Activated CD4-positive, alpha-beta T cell treated with anti-CD3 and anti-CD28 coated beads, Interleukin-2, amount 10 ng/mL, durations not matched to agents 7 days and 5 days (primary cell): ENCODE results near the gene FLOT2. TPM values are rescaled to one million over a fixed set of nuclear protein-coding genes. Genes with fewer than 3 reads are reported as not detected.

Experiments used
- CTCF ChIA-PET: fragments of 350-600 bp; sonication (Branson Sonifier 250); formaldehyde crosslinking; loops from one replicate; lab custom pipeline; 2021; ENCODE audit warnings: antibody characterized with exemption; lab: Charles Lee
- POLR2A ChIA-PET: fragments of 350-600 bp; sonication (Branson Sonifier 250); formaldehyde crosslinking; loops from one replicate; lab custom pipeline; 2021; ENCODE audit warnings: antibody characterized with exemption; lab: Charles Lee
- DNase-seq: peaks from one replicate; pipeline ENCODE4 v3.0.0-alpha.2; 2020
- H3K27ac Mint-ChIP-seq: one replicate; pipeline ENCODE4 v1.8.0; 2021; ENCODE audit warnings: mild to moderate bottlenecking, moderate library complexity, mixed read lengths
- H3K27me3 Mint-ChIP-seq: one replicate; pipeline ENCODE4 v1.8.0; 2021; ENCODE audit warnings: mixed read lengths
- H3K36me3 Mint-ChIP-seq: one replicate; pipeline ENCODE4 v1.8.0; 2021; ENCODE audit warnings: low read depth, mixed read lengths
- H3K4me1 Mint-ChIP-seq: one replicate; pipeline ENCODE4 v1.8.0; 2021; ENCODE audit warnings: mixed read lengths
- H3K4me3 Mint-ChIP-seq: one replicate; pipeline ENCODE4 v1.8.0; 2021; ENCODE audit warnings: mild to moderate bottlenecking, moderate library complexity, mixed read lengths
- H3K9me3 Mint-ChIP-seq: one replicate; pipeline ENCODE4 v1.8.0; 2021; ENCODE audit warnings: mixed read lengths
- total RNA-seq, 2 experiments: library from RNA; stranded (reverse); gene quantifications; one replicate each; pipeline ENCODE4 v1.2.3, GENCODE V29; 2021

Gene FLOT2
- 100 to 1,000 TPM; 200 to 212 TPM for total RNA-seq

DNA sequence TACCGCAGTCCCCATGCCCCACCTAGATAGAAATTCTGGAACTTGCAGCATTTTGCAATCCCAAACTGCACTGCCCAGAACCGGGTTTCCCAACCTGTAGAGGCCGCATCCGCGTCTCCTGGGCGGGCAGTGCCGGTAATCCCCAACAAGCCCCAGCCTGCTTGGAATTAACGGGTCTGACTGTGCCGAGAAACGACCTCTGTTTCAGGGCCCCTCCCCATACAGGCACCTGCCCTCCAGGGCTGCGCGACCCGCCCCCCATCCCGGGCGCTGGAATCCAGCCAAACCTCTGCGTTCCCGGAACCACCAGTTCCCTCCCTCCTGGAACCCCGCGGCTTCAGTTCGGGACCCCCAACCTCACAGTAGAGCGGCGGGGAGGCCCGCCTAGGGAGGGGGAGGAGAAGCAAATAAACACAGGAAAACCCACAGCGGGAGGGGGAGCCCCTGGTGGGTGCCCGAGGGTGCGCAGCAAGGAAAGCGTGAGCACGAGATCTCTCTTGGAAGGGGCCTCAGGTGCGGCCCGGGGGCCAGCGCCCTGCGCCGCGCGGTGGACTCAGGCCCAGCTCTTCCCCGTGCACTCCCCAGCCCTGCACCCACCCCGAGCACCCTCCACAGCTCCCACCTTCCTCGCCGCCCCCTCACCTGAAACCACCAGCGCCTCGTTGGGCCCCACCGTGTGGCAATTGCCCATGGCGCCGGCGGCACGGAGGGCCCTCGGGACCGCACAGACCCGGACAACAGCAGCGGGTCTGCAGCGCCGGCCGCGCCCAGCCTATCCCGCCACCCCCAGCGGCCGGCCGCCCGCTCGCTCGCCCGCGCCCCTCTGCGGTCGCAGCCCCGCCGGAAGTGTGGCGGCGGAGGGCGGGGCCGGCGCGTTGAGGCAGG, at the start of gene FLOT2:
Gene FLOT2 (minus strand): TSS at position 850 of the 885 bp plus-strand sequence. CDS start 159 bp downstream, at position 691.
- Mint-ChIP-seq H3K4me3 (peak within 1 kb of the TSS; percentile 98), H3K36me3 (peaks cover 62% of the 10 kb centered on the region), H3K27ac (peak within 1 kb of the TSS; percentile 97), H3K4me1 (peaks cover 67% of the 10 kb centered on the region), H3K9me3 (no peaks in the 10 kb centered on the region), H3K27me3 (no peaks in the 10 kb centered on the region)
- DNase-seq, result peak; percentile 68
- POLR2A ChIA-PET, result no interaction called here
- CTCF ChIA-PET, result interaction anchor here (0.6 to 3.6 kb wide), 10 partner anchors 12 to 170 kb away, joined by 3 to 31 read pairs (median 4); partner anchors contain the start of genes FAM222B and TLCD1

DNA sequence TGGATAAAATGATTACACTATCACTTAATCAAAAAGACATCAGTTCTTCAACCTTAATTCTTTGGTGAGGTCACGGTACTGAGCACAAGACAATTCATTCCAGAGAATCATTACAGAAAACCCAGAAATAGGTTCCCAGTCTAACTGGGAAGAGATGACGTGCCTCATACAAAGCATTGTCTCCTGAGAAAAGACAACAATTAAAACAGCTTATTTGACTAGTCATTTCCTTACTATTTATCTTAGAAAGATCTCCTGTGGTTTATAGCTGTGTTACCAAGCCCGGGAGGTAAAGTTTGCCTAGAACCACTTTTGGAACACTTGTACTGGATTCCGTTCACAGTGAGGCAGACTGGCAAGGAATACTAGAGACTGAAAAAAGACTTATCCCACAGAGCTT, 48.7 kb upstream of the FLOT2 start:
- Mint-ChIP-seq H3K9me3 (no peaks in the 10 kb centered on the region), H3K4me1 (peaks cover 62% of the 10 kb centered on the region), H3K27me3 (no peaks in the 10 kb centered on the region), H3K36me3 (peaks cover 61% of the 10 kb centered on the region), H3K27ac (peak overlapping the region; percentile 84), H3K4me3 (peak overlapping the region; percentile 34)
- ChIA-PET CTCF (interaction anchor here (1.1 to 2.1 kb wide), 7 partner anchors 10 to 219 kb away, joined by 3 to 7 read pairs (median 4); partner anchors contain the start of gene DHRS13), POLR2A (no interaction called here)
- no peak for DNase-seq

GRCh38 chr17:28944862-28945741, 47.6 kb upstream of the FLOT2 start:
- H3K9me3 Mint-ChIP-seq, result no peaks in the 10 kb centered on the region
- H3K27ac Mint-ChIP-seq, result peak overlapping the region; percentile 47
- ChIA-PET CTCF (interaction anchor here (0.7 to 2.0 kb wide), 8 partner anchors 9 to 218 kb away, joined by 3 to 7 read pairs (median 4); partner anchors contain the start of gene DHRS13), POLR2A (no interaction called here)
- DNase-seq, result no peak
- peaks cover 62% of the 10 kb centered on the region for H3K36me3 Mint-ChIP-seq
- peaks cover 72% of the 10 kb centered on the region for H3K4me1 Mint-ChIP-seq
- H3K4me3 Mint-ChIP-seq, result no peak overlapping the region
- H3K27me3 Mint-ChIP-seq, result no peaks in the 10 kb centered on the region

- Mint-ChIP-seq H3K36me3 (peaks cover 67% of the 10 kb centered on the region), H3K4me3 (no peak overlapping the region), H3K9me3 (no peaks in the 10 kb centered on the region), H3K27me3 (no peaks in the 10 kb centered on the region), H3K4me1 (peaks cover 80% of the 10 kb centered on the region), H3K27ac (no peak overlapping the region)
- DNase-seq, result no peak
- ChIA-PET POLR2A (no interaction called here), CTCF (interaction anchor here (0.9 to 2.7 kb wide), 5 partner anchors 12 to 218 kb away, joined by 3 to 11 read pairs (median 4); partner anchors contain the start of gene TLCD1)
Observed at GRCh38 chr17:28944343-28944742, 46.8 kb upstream of the FLOT2 start.

DNA sequence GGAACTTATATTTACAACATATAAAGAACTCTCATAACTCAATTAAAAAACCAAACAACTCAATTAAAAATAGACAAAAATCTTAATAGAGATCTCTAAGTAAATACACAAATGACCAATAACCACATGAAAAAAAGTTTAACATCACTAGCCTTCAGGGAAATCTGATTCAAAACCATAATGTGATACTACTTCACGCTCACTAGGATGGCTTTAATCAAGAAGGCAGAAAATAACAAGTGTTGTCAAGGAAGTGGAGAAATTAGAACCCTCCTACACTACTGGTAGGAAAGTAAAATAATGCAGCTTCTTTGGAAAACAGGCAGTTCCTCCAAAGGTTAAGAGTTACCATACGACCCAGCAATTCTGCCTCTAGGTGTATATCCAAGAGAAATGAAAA, 45.4 kb upstream of the FLOT2 start:
- peaks cover 82% of the 10 kb centered on the region for H3K4me1 Mint-ChIP-seq
- POLR2A ChIA-PET, result no interaction called here
- H3K36me3 Mint-ChIP-seq, result peaks cover 63% of the 10 kb centered on the region
- no peaks in the 10 kb centered on the region for H3K9me3 Mint-ChIP-seq
- no peak for DNase-seq
- no peak overlapping the region for H3K4me3 Mint-ChIP-seq
- no peaks in the 10 kb centered on the region for H3K27me3 Mint-ChIP-seq
- H3K27ac Mint-ChIP-seq, result no peak overlapping the region
- CTCF ChIA-PET, result interaction anchor here (1.1 to 2.7 kb wide), 3 partner anchors 11 to 216 kb away, joined by 3 to 11 read pairs (median 4); partner anchors contain the start of gene TLCD1

DNA sequence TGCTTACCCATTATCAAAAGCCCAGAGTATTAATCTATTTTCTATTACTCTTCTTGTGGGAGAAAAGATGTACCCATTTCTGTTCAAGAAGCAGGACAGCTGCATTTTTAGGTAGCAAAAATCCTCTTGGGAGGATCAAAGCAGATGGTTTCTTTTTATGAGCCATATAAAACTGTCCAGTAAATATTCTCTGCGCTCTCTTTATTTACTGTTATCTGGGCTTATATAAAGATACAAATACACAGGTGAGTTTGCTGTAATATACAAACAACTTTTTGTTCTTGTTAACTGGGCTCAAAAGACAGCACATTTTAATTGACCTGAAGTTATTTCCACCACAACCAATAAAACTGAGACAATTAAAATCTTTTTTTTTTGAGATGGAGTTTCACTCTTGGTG, 43.7 kb upstream of the FLOT2 start:
- Mint-ChIP-seq H3K27ac (no peak overlapping the region), H3K9me3 (no peaks in the 10 kb centered on the region), H3K4me1 (peaks cover 81% of the 10 kb centered on the region), H3K36me3 (peaks cover 62% of the 10 kb centered on the region), H3K27me3 (no peaks in the 10 kb centered on the region), H3K4me3 (no peak overlapping the region)
- POLR2A ChIA-PET, result interaction anchor here (0.6 kb wide), 1 partner anchor 157 kb away, joined by 5 read pairs; no protein-coding TSS in a partner anchor
- CTCF ChIA-PET, result interaction anchor here (0.5 kb wide), 1 partner anchor 230 kb away, joined by 3 read pairs; the partner anchor contains the start of gene PROCA1
- DNase-seq, result no peak

- H3K9me3 Mint-ChIP-seq, result no peaks in the 10 kb centered on the region
- ChIA-PET CTCF (no interaction called here), POLR2A (interaction anchor here (0.6 kb wide), 1 partner anchor 156 kb away, joined by 5 read pairs; no protein-coding TSS in a partner anchor)
- H3K27me3 Mint-ChIP-seq, result no peaks in the 10 kb centered on the region
- DNase-seq, result no peak
- peaks cover 64% of the 10 kb centered on the region for H3K36me3 Mint-ChIP-seq
- no peak overlapping the region for H3K4me3 Mint-ChIP-seq
- no peak overlapping the region for H3K27ac Mint-ChIP-seq
- H3K4me1 Mint-ChIP-seq, result peaks cover 81% of the 10 kb centered on the region
Observed at GRCh38 chr17:28940675-28941074, 43.1 kb upstream of the FLOT2 start.

DNA sequence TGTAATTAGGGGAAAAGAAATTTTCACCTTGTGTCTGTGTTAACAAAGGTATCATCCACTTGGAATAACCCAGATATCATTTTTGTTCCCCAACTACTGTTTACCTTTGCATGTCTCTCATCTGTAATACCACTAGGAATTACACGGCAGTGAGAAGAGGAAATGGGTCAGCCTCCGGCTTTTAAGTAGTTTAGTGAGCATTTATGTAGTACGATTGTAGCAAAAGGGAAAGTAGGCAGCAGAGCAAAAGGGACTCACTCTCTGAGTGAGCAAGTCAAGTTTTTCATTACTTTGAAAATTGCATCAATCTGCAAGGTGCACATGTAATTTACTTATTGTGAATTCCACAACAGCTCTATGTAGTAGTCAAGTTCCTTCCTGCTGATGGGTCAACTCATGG, 42.6 kb upstream of the FLOT2 start:
- Mint-ChIP-seq H3K36me3 (peaks cover 63% of the 10 kb centered on the region), H3K27me3 (no peaks in the 10 kb centered on the region), H3K4me3 (no peak overlapping the region), H3K27ac (no peak overlapping the region), H3K4me1 (peaks cover 77% of the 10 kb centered on the region), H3K9me3 (no peaks in the 10 kb centered on the region)
- POLR2A ChIA-PET, result interaction anchor here (0.6 kb wide), 1 partner anchor 10 kb away, joined by 3 read pairs; no protein-coding TSS in a partner anchor
- DNase-seq, result no peak
- CTCF ChIA-PET, result interaction anchor here (4.1 kb wide), 1 partner anchor 10 kb away, joined by 15 read pairs; the partner anchor contains the start of gene PHF12

DNA sequence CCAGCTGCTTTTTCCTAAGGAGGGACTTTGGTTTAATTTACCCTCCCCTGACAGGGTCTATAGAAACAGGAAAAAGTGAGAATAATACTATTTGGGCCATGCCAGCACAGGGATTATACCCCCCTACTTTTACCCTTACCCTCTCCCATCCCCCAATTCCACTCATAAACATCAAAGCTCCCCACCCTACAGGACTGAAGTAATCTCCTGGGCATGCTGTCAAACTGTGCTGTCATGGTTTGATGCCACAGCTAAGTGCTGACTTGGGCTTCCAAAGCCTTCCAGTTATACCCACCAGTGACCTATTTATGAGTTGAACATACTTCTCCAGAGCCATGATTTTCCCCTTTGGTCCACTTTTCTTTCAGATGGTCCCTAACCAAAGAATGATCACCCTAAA, 41.0 kb upstream of the FLOT2 start:
- Mint-ChIP-seq H3K27ac (no peak overlapping the region), H3K36me3 (peaks cover 59% of the 10 kb centered on the region), H3K9me3 (no peaks in the 10 kb centered on the region), H3K4me1 (peaks cover 73% of the 10 kb centered on the region), H3K4me3 (no peak overlapping the region), H3K27me3 (no peaks in the 10 kb centered on the region)
- POLR2A ChIA-PET, result no interaction called here
- no peak for DNase-seq
- CTCF ChIA-PET, result interaction anchor here (1.4 to 4.1 kb wide), 4 partner anchors 9 to 37 kb away, joined by 4 to 15 read pairs (median 5); partner anchors contain the start of gene PHF12

DNA sequence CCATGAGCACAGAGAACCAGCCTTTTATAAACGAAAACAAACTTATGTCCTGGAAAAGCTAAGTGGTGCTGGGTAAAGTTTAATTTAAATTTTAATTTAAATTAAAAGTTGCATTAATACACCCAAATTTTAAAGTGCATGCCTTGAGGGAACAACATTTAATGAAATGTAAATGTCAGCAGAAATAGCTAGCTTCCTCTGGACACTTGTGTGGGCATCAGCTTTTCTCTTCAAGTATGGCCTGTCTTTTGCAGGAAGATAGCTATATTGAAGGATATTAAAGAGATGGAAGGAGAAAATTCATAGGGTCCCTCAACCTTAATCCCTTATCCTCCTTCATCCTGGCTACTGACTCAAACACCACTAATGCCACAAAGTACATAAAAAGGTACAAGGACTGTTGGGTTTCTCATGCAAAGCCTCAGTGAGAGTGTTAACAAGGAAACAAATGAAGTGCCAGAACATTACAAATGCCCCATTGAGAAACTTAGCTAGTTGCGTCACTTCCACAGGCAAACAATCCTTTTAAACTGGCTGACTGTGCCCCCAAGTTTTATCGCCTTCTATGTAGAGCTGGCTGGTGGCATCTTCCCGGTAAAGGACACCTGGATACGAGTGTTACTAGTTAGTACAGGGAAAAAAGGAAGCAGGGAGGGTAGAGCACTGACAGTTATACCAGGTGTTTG, 39.7 kb upstream of the FLOT2 start:
- H3K27me3 Mint-ChIP-seq, result no peaks in the 10 kb centered on the region
- ChIA-PET CTCF (interaction anchor here (0.6 to 4.1 kb wide), 11 partner anchors 8 to 327 kb away, joined by 3 to 15 read pairs (median 3); partner anchors contain the start of genes FAM222B and PHF12), POLR2A (no interaction called here)
- peaks cover 75% of the 10 kb centered on the region for H3K4me1 Mint-ChIP-seq
- H3K9me3 Mint-ChIP-seq, result no peaks in the 10 kb centered on the region
- no peak overlapping the region for H3K4me3 Mint-ChIP-seq
- H3K27ac Mint-ChIP-seq, result peak overlapping the region; percentile 41
- no peak for DNase-seq
- H3K36me3 Mint-ChIP-seq, result peaks cover 59% of the 10 kb centered on the region

- ChIA-PET CTCF (interaction anchor here (0.6 to 1.3 kb wide), 5 partner anchors 10 to 226 kb away, joined by 3 read pairs; no protein-coding TSS in a partner anchor), POLR2A (no interaction called here)
- Mint-ChIP-seq H3K36me3 (peaks cover 63% of the 10 kb centered on the region), H3K27me3 (no peaks in the 10 kb centered on the region), H3K27ac (no peak overlapping the region), H3K9me3 (no peaks in the 10 kb centered on the region), H3K4me3 (no peak overlapping the region), H3K4me1 (peaks cover 65% of the 10 kb centered on the region)
- DNase-seq, result no peak
Observed at GRCh38 chr17:28935744-28936460, 38.4 kb upstream of the FLOT2 start.
